HCT116 (cell line): ENCODE data around the gene DENND10. TPM values are rescaled to one million over a fixed set of nuclear protein-coding genes. Genes with fewer than 3 reads are reported as not detected.

Experiments
- ATAC-seq: fragments of 200-7000 bp; cut with Tn5 transposase; 2 replicates; pipeline ENCODE4 v1.9.1; 2020; ENCODE audit warnings: mild to moderate bottlenecking, moderate library complexity
- BruUV-seq: library from RNA; stranded (reverse); fragments of 400-500 nt; replicated peaks from 2 replicates; lab custom pipeline; 2021; lab: Mats Ljungman, UMichigan
- CTCF ChIA-PET: fragments of 300-600 bp; sonication (Branson Sonifier 250); formaldehyde crosslinking; loops from one replicate; lab custom pipeline; 2021; ENCODE audit warnings: antibody characterized with exemption; lab: Charles Lee
- POLR2A ChIA-PET: fragments of 300-600, 350-600 bp; sonication (Branson Sonifier 250); formaldehyde crosslinking; loops from one replicate; lab custom pipeline; 2021; ENCODE audit warnings: antibody characterized with exemption; lab: Charles Lee
- RAD21 ChIA-PET, 2 experiments: fragments of 300-600 bp; sonication (Branson Sonifier 250); formaldehyde crosslinking; loops; one replicate each; lab custom pipeline; 2023; ENCODE audit warnings: low total read pairs in 2 of 2; ENCODE audit not compliant: uncharacterized antibody in 2 of 2, unreplicated experiment in 2 of 2, low non-redundant PET in 1 of 2; lab: Charles Lee
- DNase-seq: peaks from one replicate; pipeline ENCODE4 v3.0.0-alpha.2; 2010; ENCODE audit warnings: low read depth, low spot score
- H2AFZ ChIP-seq: fragments of 200-600 bp; shearing (Covaris generic), sonication (generic); 2 replicates; pipeline ENCODE4 v1.6.1; 2017; ENCODE audit warnings: low read depth, mixed run types, mixed read lengths, antibody characterized with exemption, low read length; ENCODE audit not compliant: poor library complexity, severe bottlenecking
- H3K27ac ChIP-seq: 2 replicates; pipeline ENCODE4 v1.5.1; 2012; ENCODE audit warnings: low read depth, low read length
- H3K27me3 ChIP-seq: fragments of 200-600 bp; sonication (generic); 2 replicates; pipeline ENCODE4 v1.6.1; 2016; ENCODE audit warnings: mixed run types, low read length, mixed read lengths; ENCODE audit not compliant: insufficient read depth
- H3K36me3 ChIP-seq, 2 experiments: fragments of 200-500 bp in 1 of 2; fragments of 200-600 bp in 1 of 2; sonication (Bioruptor generic) in 1 of 2; sonication (generic) in 1 of 2; 2 replicates each; pipeline versions ENCODE4 v1.5.1 to v1.6.1; 2014 to 2016; ENCODE audit warnings: low read length in 2 of 2, inconsistent platforms in 1 of 2, mixed read lengths in 1 of 2, mixed run types in 1 of 2; ENCODE audit not compliant: insufficient read depth in 2 of 2, control insufficient read depth in 1 of 2
- H3K4me1 ChIP-seq, 2 experiments: fragments of 200-600 bp in 1 of 2; sonication (generic) in 1 of 2; 2 replicates each; pipeline versions ENCODE4 v1.5.1 to v1.6.1; 2012 to 2017; ENCODE audit warnings: low read length in 2 of 2, inconsistent platforms in 1 of 2, mild to moderate bottlenecking in 1 of 2, mixed read lengths in 1 of 2, mixed run types in 1 of 2, moderate library complexity in 1 of 2; ENCODE audit not compliant: insufficient read depth in 2 of 2, control insufficient read depth in 1 of 2
- H3K4me2 ChIP-seq: fragments of 200-600 bp; sonication (generic); 2 replicates; pipeline ENCODE4 v1.6.1; 2017; ENCODE audit warnings: mixed run types, low read length, mixed read lengths
- H3K4me3 ChIP-seq, 2 experiments: fragments of 200-600 bp in 1 of 2; sonication (generic) in 1 of 2; replicated peaks in 1 of 2; 2 replicates each; pipeline ENCODE4 v1.5.1; 2011 to 2016; ENCODE audit warnings: low read length in 2 of 2, control low read depth in 1 of 2, low read depth in 1 of 2, mild to moderate bottlenecking in 1 of 2, mixed read lengths in 1 of 2, mixed run types in 1 of 2
- H3K79me2 ChIP-seq: fragments of 200-600 bp; sonication (generic); 2 replicates; pipeline ENCODE4 v1.6.1; 2017; ENCODE audit warnings: mild to moderate bottlenecking, mixed run types, low read length, moderate library complexity, mixed read lengths; ENCODE audit not compliant: insufficient read depth
- H3K9ac ChIP-seq: fragments of 200-600 bp; sonication (generic); 2 replicates; pipeline ENCODE4 v1.6.1; 2016; ENCODE audit warnings: low read length, mixed read lengths
- H3K9me2 ChIP-seq: fragments of 200-600 bp; sonication (generic), shearing (Covaris generic); 2 replicates; pipeline ENCODE4 v1.6.1; 2017; ENCODE audit warnings: mixed run types, mild to moderate bottlenecking, moderate library complexity; ENCODE audit not compliant: insufficient read depth
- H3K9me3 ChIP-seq, 2 experiments: fragments of 200-500 bp in 1 of 2; fragments of 200-600 bp in 1 of 2; sonication (Bioruptor generic) in 1 of 2; sonication (generic) in 1 of 2; 2 replicates each; pipeline ENCODE4 v1.6.1; 2014 to 2017; ENCODE audit warnings: low read length in 2 of 2, mixed read lengths in 2 of 2, inconsistent platforms in 1 of 2, low read depth in 1 of 2, mild to moderate bottlenecking in 1 of 2, mixed run types in 1 of 2, moderate library complexity in 1 of 2; ENCODE audit not compliant: control insufficient read depth in 1 of 2, insufficient read depth in 1 of 2
- H4K20me1 ChIP-seq: fragments of 200-600 bp; sonication (generic), shearing (Covaris generic); 2 replicates; pipeline ENCODE4 v1.6.1; 2017; ENCODE audit warnings: mixed run types, mild to moderate bottlenecking, moderate library complexity; ENCODE audit not compliant: insufficient read depth
- ATF3 ChIP-seq: IDR thresholded peaks from 2 replicates; pipeline ENCODE4 v1.6.1; 2012
- CEBPB ChIP-seq: IDR thresholded peaks from 2 replicates; pipeline ENCODE4 v1.6.1; 2012; ENCODE audit warnings: low read depth
- CTCF ChIP-seq, 3 experiments: fragments of 200-600 bp in 1 of 3; sonication (generic) in 1 of 3; IDR thresholded peaks in 2 of 3; conservative IDR thresholded peaks in 1 of 3; 2 replicates each; pipeline ENCODE4 v1.5.1; 2012 to 2017; ENCODE audit warnings: low read depth in 2 of 3, low read length in 2 of 3, antibody characterized with exemption in 1 of 3, borderline replicate concordance in 1 of 3, control low read depth in 1 of 3, mild to moderate bottlenecking in 1 of 3, mixed read lengths in 1 of 3, mixed run types in 1 of 3, moderate library complexity in 1 of 3; ENCODE audit not compliant: insufficient read depth in 1 of 3
- EGR1 ChIP-seq: IDR thresholded peaks from 2 replicates; pipeline ENCODE4 v1.6.1; 2012; ENCODE audit warnings: low read depth
- ELF1 ChIP-seq: IDR thresholded peaks from 2 replicates; pipeline ENCODE4 v1.6.1; 2012; ENCODE audit warnings: low read depth, borderline replicate concordance
- EZH2 ChIP-seq: fragments of 200-600 bp; sonication (generic); IDR thresholded peaks from 2 replicates; pipeline ENCODE4 v1.6.1; 2017; ENCODE audit warnings: antibody characterized with exemption, mixed run types
- EZH2phosphoT487 ChIP-seq: fragments of 200-600 bp; IDR thresholded peaks from 2 replicates; pipeline ENCODE4 v1.6.1; 2018; ENCODE audit warnings: antibody characterized with exemption, borderline replicate concordance
- FOSL1 ChIP-seq: IDR thresholded peaks from 2 replicates; pipeline ENCODE4 v1.6.1; 2012; ENCODE audit warnings: low read depth
- MAX ChIP-seq: IDR thresholded peaks from 2 replicates; pipeline ENCODE4 v1.6.1; 2012
- POLR2A ChIP-seq: IDR thresholded peaks from 2 replicates; pipeline ENCODE4 v1.7.0; 2011; ENCODE audit warnings: borderline replicate concordance; ENCODE audit not compliant: insufficient read depth, insufficient read length; ENCODE audit errors: extremely low read depth
- SP1 ChIP-seq: IDR thresholded peaks from 2 replicates; pipeline ENCODE4 v1.6.1; 2012; ENCODE audit warnings: low read depth
- SRF ChIP-seq: IDR thresholded peaks from 2 replicates; pipeline ENCODE4 v1.6.1; 2012; ENCODE audit warnings: low read depth
- TCF7L2 ChIP-seq: IDR thresholded peaks from 2 replicates; pipeline ENCODE4 v1.7.0; 2011; ENCODE audit warnings: borderline replicate concordance, inconsistent platforms; ENCODE audit not compliant: insufficient read depth, insufficient read length; ENCODE audit errors: extremely low read depth
- ZBTB33 ChIP-seq: IDR thresholded peaks from 2 replicates; pipeline ENCODE4 v1.6.1; 2011; ENCODE audit warnings: mild to moderate bottlenecking, low read length, moderate library complexity; ENCODE audit not compliant: insufficient replicate concordance; ENCODE audit errors: extremely low read depth
- ZNF274 ChIP-seq: fragments of 200-500 bp; sonication (Bioruptor generic); IDR thresholded peaks from 2 replicates; pipeline ENCODE4 v1.6.1; 2014; ENCODE audit warnings: mild to moderate bottlenecking, low read depth, low read length, inconsistent platforms
- intact Hi-C: fragments of 100-400 bp; cut with micrococcal nuclease; formaldehyde crosslinking; loops from 2 replicates; pipeline ENCODE4 v1.10.0; 2022
- total RNA-seq: library from RNA; stranded (reverse); gene quantifications from one replicate; pipeline ENCODE4 v1.2.1, GENCODE V29; 2021; ENCODE audit not compliant: unreplicated experiment

Gene DENND10
- total RNA-seq, 1 experiment from 2014 or later = 47.5 TPM

- BruUV-seq = no TSS peak
- Histone ChIP-seq H3K4me2 (no peak overlapping the region), H3K9me2 (no peaks in the 10 kb centered on the region), H3K36me3 (peaks cover 16 to 54% of the 10 kb centered on the region in 2 experiments; a peak in 3 of 4 replicates), H4K20me1 (no peaks in the 10 kb centered on the region), H3K4me3 (no peak overlapping the region), H3K27me3 (no peaks in the 10 kb centered on the region), H3K79me2 (peaks cover 27% of the 10 kb centered on the region), H3K9me3 (no peaks in the 10 kb centered on the region), H3K27ac (no peak overlapping the region), H3K9ac (no peak overlapping the region), H3K4me1 (peaks cover 10 to 24% of the 10 kb centered on the region in 2 experiments), H2AFZ (no peak overlapping the region)
- RAD21 ChIA-PET = no interaction called here
- POLR2A ChIA-PET = no interaction called here
- ATAC-seq = no peak
- CTCF ChIA-PET = interaction anchor here (0.6 kb wide), 1 partner anchor 47 kb away, joined by 3 read pairs; no protein-coding TSS in a partner anchor
- intact Hi-C loops = no loop called here
- no peak for DNase-seq
- TF ChIP-seq ZBTB33 (no peak), EZH2phosphoT487 (no peak), SP1 (no peak), CEBPB (no peak)
Observed at GRCh38 chr10:119161680-119162451, 58.0 kb downstream of the DENND10 start.

- Histone ChIP-seq H3K9me3 (no peaks in the 10 kb centered on the region), H3K4me2 (no peak overlapping the region), H4K20me1 (no peaks in the 10 kb centered on the region), H3K9me2 (no peaks in the 10 kb centered on the region), H3K36me3 (peaks cover 19 to 60% of the 10 kb centered on the region in 2 experiments; a peak in 3 of 4 replicates), H3K4me3 (no peak overlapping the region), H3K9ac (no peak overlapping the region), H3K79me2 (peaks cover 27% of the 10 kb centered on the region), H3K27ac (no peak overlapping the region), H3K27me3 (no peaks in the 10 kb centered on the region), H3K4me1 (peaks cover 10 to 24% of the 10 kb centered on the region in 2 experiments), H2AFZ (no peak overlapping the region)
- CTCF ChIA-PET = no interaction called here
- no peak for ATAC-seq
- intact Hi-C loops = no loop called here
- DNase-seq = no peak
- RAD21 ChIA-PET = no interaction called here
- POLR2A ChIA-PET = no interaction called here
- BruUV-seq = no TSS peak
- TF ChIP-seq CTCF (IDR thresholded peaks at IDR 0.05 in 2 of 3, conservative IDR thresholded peaks at IDR 0.05 in 1 of 3; ENCODE audit: borderline replicate concordance in 1 of 3, insufficient read depth in 1 of 3, low read depth in 2 of 3, low read length in 2 of 3) (no peak), EGR1 (no peak), TCF7L2 (no peak), EZH2 (no peak), MAX (no peak), SRF (no peak), ZNF274 (no peak), ELF1 (no peak), POLR2A (no peak), EZH2phosphoT487 (no peak), ATF3 (no peak), FOSL1 (no peak)
Observed at GRCh38 chr10:119162452-119163092, 58.7 kb downstream of the DENND10 start.
